GM10847 (cell line): ENCODE data around the gene CAPN5.

Experiments
- POLR2A ChIP-seq: IDR thresholded peaks from 2 replicates; pipeline ENCODE4 v1.6.1; 2011; ENCODE audit not compliant: insufficient read length; ENCODE audit errors: extremely low read depth

The CAPN5 gene

GRCh38 chr11:77109236-77110019, 42.7 kb downstream of the CAPN5 start:
- TF ChIP-seq POLR2A: no peak

- no peak for TF ChIP-seq POLR2A
These were observed 44.1 kb downstream of the CAPN5 start for GRCh38 chr11:77110836-77111235.

GRCh38 chr11:77111277-77111676, 44.5 kb downstream of the CAPN5 start:
- no peak for TF ChIP-seq POLR2A

GRCh38 chr11:77111946-77112345, 45.2 kb downstream of the CAPN5 start:
- TF ChIP-seq POLR2A: no peak

GRCh38 chr11:77112641-77113381, 46.0 kb downstream of the CAPN5 start:
- TF ChIP-seq POLR2A: no peak

GRCh38 chr11:77113382-77114088, 46.8 kb downstream of the CAPN5 start:
- TF ChIP-seq POLR2A: no peak

GRCh38 chr11:77114089-77114463, 47.3 kb downstream of the CAPN5 start:
- no peak for TF ChIP-seq POLR2A

GRCh38 chr11:77115181-77115611, 48.4 kb downstream of the CAPN5 start:
- no peak for TF ChIP-seq POLR2A

GRCh38 chr11:77115956-77116355, 49.2 kb downstream of the CAPN5 start:
- no peak for TF ChIP-seq POLR2A

GRCh38 chr11:77117492-77117891, 50.7 kb downstream of the CAPN5 start:
- TF ChIP-seq POLR2A: no peak

GRCh38 chr11:77118086-77118485, 51.3 kb downstream of the CAPN5 start:
- no peak for TF ChIP-seq POLR2A

- no peak for TF ChIP-seq POLR2A
These were observed 52.2 kb downstream of the CAPN5 start for GRCh38 chr11:77118971-77119370.

- TF ChIP-seq POLR2A: no peak
These were observed 52.8 kb downstream of the CAPN5 start for GRCh38 chr11:77119531-77119936.

GRCh38 chr11:77120571-77120970, 53.8 kb downstream of the CAPN5 start:
- TF ChIP-seq POLR2A: no peak

GRCh38 chr11:77121096-77121640, 54.4 kb downstream of the CAPN5 start:
- TF ChIP-seq POLR2A: no peak
